Sigmoid colon (tissue), 7 donors: ENCODE measurements around the gene COASY. TPM values are rescaled to one million over a fixed set of nuclear protein-coding genes. Genes with fewer than 3 reads are reported as not detected.
"Not testable (repeated sequence)": the region's sequence is repeated elsewhere in the genome, so short reads cannot be mapped to it uniquely, and the experiment has no call there.

Experiments
- DNase-seq: peaks from one replicate; pipeline ENCODE4 v3.0.0-alpha.2; 2019
- H3K27ac ChIP-seq, 4 donors: fragments of 200-600 bp; sonication (generic); one replicate each; pipeline ENCODE4 v1.5.1; 2016 to 2019; ENCODE audit warnings: mild to moderate bottlenecking in 1 of 4
- H3K27me3 ChIP-seq, 3 donors: fragments of 200-600 bp; sonication (generic); one replicate each; pipeline ENCODE4 v1.5.1; 2019; ENCODE audit warnings: mild to moderate bottlenecking in 1 of 3
- H3K36me3 ChIP-seq, 4 donors: fragments of 200-600 bp; sonication (generic); one replicate each; pipeline ENCODE4 v1.5.1; 2016 to 2019
- H3K4me1 ChIP-seq, 4 donors: fragments of 200-600 bp; sonication (generic); one replicate each; pipeline ENCODE4 v1.5.1; 2017 to 2019
- H3K4me3 ChIP-seq, 4 donors: fragments of 200-600 bp; sonication (generic); one replicate each; pipeline ENCODE4 v1.5.1; 2017 to 2019; ENCODE audit warnings: mild to moderate bottlenecking in 2 of 4, moderate library complexity in 1 of 4
- H3K9me3 ChIP-seq, 4 donors: fragments of 200-600 bp in 3 of 4; sonication (generic) in 3 of 4; one replicate each; pipeline versions ENCODE4 v1.5.1 to v1.6.1; 2013 to 2019
- EP300 ChIP-seq, 4 donors: sonication (generic); formaldehyde crosslinking; IDR thresholded peaks; one replicate each; pipeline ENCODE4 v1.6.1; 2017; ENCODE audit warnings: antibody characterized with exemption in 4 of 4
- POLR2A ChIP-seq, 2 donors: fragments of 450-650 bp; IDR thresholded peaks; one replicate each; pipeline ENCODE4 v1.6.1; 2016; ENCODE audit warnings: antibody characterized with exemption in 2 of 2, mild to moderate bottlenecking in 2 of 2, moderate library complexity in 2 of 2
- POLR2AphosphoS5 ChIP-seq, 4 donors: sonication (generic); formaldehyde crosslinking; IDR thresholded peaks; one replicate each; pipeline ENCODE4 v1.6.1; 2017; ENCODE audit warnings: antibody characterized with exemption in 4 of 4
- WGBS, 2 donors: extraction: QIAGEN DNeasy Blood & Tissue Kit; methylation state at CpG; one replicate each; pipeline ENCODE4 v1.1.7; 2013; 5-methylcytosine and 5-hydroxymethylcytosine counted together
- intact Hi-C: fragments of 100-400 bp; cut with DNase I; formaldehyde crosslinking; loops from one replicate; pipeline ENCODE4 v1.15.1; 2023
- polyA plus RNA-seq, 3 donors: library from polyadenylated mRNA; stranded (reverse); fragments of 200-250 nt; gene quantifications; one replicate each; pipeline ENCODE4 v1.2.3, GENCODE V29; 2013
- total RNA-seq, 4 donors: library from RNA; depleted of rRNA; stranded (reverse); fragments of >200 nt; gene quantifications; one replicate each; pipeline ENCODE4 v1.1.0, GENCODE V29; 2016
- TF ChIP-seq, protein P1 (sequence below), 4 experiments: fragments of 450-650 bp in 3 of 4; fragments of 200-600 bp in 1 of 4; IDR thresholded peaks; one replicate each; pipeline ENCODE4 v1.5.1; 2016 to 2019; ENCODE audit warnings: antibody characterized with exemption in 4 of 4, mild to moderate bottlenecking in 3 of 4, moderate library complexity in 2 of 4
- donor health status: healthy with polysubstance abuse.
- donor health status: Bipolar disorder and iron deficiency.
- donor health status: healthy.

Gene COASY
- total and polyA plus RNA-seq, 7 donors: 14.3 to 98.9 (median 17.5) TPM

GRCh38 chr17:42609182-42609813 lies 47.4 kb downstream of the COASY start, which contains the start of the genes RETREG3 and TUBG1:
Gene RETREG3 (minus strand): TSS chr17:42609374. CDS start chr17:42609324, 50 bp downstream.
Gene TUBG1 (plus strand): TSS chr17:42609683. CDS start chr17:42609738, 55 bp downstream.
- H3K36me3 ChIP-seq: peaks cover 0 to 27% (median 16%) of the 10 kb centered on the region in 4 donors
- 0% methylated on average over 66 of the region's 66 CpGs for WGBS, 2 donors
- peak; percentile 81 to 95 (median 92) for TF ChIP-seq POLR2AphosphoS5 (IDR thresholded peaks at IDR 0.05)
- TF ChIP-seq, protein P1, sequence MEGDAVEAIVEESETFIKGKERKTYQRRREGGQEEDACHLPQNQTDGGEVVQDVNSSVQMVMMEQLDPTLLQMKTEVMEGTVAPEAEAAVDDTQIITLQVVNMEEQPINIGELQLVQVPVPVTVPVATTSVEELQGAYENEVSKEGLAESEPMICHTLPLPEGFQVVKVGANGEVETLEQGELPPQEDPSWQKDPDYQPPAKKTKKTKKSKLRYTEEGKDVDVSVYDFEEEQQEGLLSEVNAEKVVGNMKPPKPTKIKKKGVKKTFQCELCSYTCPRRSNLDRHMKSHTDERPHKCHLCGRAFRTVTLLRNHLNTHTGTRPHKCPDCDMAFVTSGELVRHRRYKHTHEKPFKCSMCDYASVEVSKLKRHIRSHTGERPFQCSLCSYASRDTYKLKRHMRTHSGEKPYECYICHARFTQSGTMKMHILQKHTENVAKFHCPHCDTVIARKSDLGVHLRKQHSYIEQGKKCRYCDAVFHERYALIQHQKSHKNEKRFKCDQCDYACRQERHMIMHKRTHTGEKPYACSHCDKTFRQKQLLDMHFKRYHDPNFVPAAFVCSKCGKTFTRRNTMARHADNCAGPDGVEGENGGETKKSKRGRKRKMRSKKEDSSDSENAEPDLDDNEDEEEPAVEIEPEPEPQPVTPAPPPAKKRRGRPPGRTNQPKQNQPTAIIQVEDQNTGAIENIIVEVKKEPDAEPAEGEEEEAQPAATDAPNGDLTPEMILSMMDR (IDR thresholded peaks at IDR 0.05): peak in 3 of 4 experiments; percentile 29 to 52 (median 34)
- no peak for TF ChIP-seq EP300 (IDR thresholded peaks at IDR 0.05)
- peak; percentile 63 to 85 for TF ChIP-seq POLR2A (IDR thresholded peaks at IDR 0.05)
- no peaks in the 10 kb centered on the region for H3K9me3 ChIP-seq
- no peaks in the 10 kb centered on the region for H3K27me3 ChIP-seq
- peak within 1 kb of the TSS; percentile 91 to 97 (median 94) for H3K27ac ChIP-seq
- peaks cover 0 to 42% (median 37%) of the 10 kb centered on the region in 4 donors for H3K4me1 ChIP-seq
- DNase-seq: peak; percentile 99
- H3K4me3 ChIP-seq: peak within 1 kb of the TSS; percentile 82 to 97 (median 87)
- intact Hi-C loops: loop anchor here (1.0 kb wide), 2 partner anchors 44 to 71 kb away; no protein-coding TSS in a partner anchor

DNA sequence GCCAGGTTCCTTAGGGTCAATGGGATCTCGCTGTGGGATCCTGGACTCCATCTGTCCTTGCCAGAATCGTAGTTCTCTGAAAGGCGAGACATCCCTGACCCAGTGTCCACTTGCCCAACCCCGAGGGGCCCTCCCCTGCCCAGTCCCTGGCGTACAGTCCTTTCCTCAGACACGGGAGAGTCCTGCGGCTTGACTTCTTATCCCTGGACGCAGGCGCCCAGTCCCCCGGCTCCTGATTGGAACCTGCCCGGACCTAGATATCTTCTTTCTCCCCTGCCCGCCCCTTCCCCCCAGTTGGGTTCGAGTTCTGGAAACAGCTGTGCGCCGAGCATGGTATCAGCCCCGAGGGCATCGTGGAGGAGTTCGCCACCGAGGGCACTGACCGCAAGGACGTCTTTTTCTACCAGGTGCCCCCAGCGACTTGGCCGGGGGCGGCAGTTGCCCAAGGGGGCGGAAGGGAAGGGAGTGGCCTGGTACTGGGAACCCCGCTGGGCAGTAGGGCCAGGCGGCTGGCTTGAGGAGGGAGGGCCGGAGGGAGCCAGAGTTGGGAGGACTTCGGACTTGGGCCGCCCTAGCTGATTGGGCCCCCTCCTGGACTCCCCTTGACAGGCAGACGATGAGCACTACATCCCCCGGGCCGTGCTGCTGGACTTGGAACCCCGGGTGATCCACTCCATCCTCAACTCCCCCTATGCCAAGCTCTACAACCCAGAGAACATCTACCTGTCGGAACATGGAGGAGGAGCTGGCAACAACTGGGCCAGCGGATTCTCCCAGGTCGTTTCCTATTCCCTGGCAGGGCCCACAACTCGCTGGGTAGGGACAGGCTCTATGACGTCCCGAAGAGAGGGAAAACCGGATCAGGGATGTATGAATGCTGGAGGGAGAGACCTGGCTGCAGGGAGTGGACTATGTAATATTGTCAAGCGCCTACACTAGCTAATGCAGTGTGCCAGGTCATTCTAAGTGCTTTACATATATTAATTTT lies 48.2 kb downstream of the COASY start:
- H3K4me1 ChIP-seq: peaks cover 0 to 39% (median 33%) of the 10 kb centered on the region in 4 donors
- intact Hi-C loops: loop anchor here (1.0 kb wide), 2 partner anchors 43 to 70 kb away; no protein-coding TSS in a partner anchor
- not testable (repeated sequence) for H3K9me3 ChIP-seq, H3K27me3 ChIP-seq, DNase-seq
- peaks cover 6 to 35% (median 22%) of the 10 kb centered on the region in 4 donors for H3K36me3 ChIP-seq
- H3K27ac ChIP-seq: peak overlapping the region; percentile 91 to 97 (median 94)
- WGBS, 2 donors: 11 to 19% methylated on average over 35 to 36 of the region's 42 CpGs
- peak overlapping the region; percentile 82 to 97 (median 87) for H3K4me3 ChIP-seq

GRCh38 chr17:42612013-42612412 lies 50.1 kb downstream of the COASY start:
- WGBS, 2 donors: 97 to 98% methylated on average over 4 of the region's 4 CpGs
- peaks cover 6 to 47% (median 29%) of the 10 kb centered on the region in 4 donors for H3K36me3 ChIP-seq
- intact Hi-C loops: no loop called here
- no peaks in the 10 kb centered on the region for H3K27me3 ChIP-seq
- H3K9me3 ChIP-seq: no peaks in the 10 kb centered on the region
- no peak overlapping the region for H3K27ac ChIP-seq
- H3K4me3 ChIP-seq: no peak overlapping the region
- TF ChIP-seq POLR2AphosphoS5 (IDR thresholded peaks at IDR 0.05) (no peak), EP300 (IDR thresholded peaks at IDR 0.05) (no peak), POLR2A (IDR thresholded peaks at IDR 0.05) (no peak)
- TF ChIP-seq, protein P1 (IDR thresholded peaks at IDR 0.05): no peak
- H3K4me1 ChIP-seq: peaks cover 0 to 29% (median 19%) of the 10 kb centered on the region in 4 donors
- DNase-seq: no peak

DNA sequence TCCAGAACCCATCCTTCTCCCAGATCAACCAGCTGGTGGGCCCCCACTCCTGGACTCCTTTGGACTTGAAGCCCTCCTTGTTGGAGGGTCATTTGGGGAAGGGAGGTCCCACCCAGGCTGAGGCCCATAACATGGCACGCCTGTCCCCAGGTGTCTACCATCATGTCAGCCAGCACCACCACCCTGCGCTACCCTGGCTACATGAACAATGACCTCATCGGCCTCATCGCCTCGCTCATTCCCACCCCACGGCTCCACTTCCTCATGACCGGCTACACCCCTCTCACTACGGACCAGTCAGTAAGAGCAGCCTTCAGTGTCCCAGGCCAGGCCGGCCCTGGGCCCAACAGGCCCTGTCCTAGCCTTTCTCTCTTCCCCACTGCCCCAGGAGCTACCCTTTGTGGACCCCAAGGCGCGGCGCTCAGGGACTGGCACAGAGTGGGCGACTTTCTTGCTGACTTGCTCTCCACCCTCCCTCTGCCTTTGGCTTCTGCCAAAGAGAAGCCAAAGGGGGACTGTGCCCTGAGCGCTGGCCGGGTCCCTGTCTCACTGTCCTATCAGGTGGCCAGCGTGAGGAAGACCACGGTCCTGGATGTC lies 51.8 kb downstream of the COASY start:
- WGBS, 2 donors: 96% methylated on average over 17 of the region's 17 CpGs
- no peak for DNase-seq
- H3K36me3 ChIP-seq: peaks cover 6 to 47% (median 29%) of the 10 kb centered on the region in 4 donors
- no peaks in the 10 kb centered on the region for H3K27me3 ChIP-seq
- no peaks in the 10 kb centered on the region for H3K9me3 ChIP-seq
- no peak overlapping the region for H3K4me3 ChIP-seq
- H3K27ac ChIP-seq: no peak overlapping the region
- TF ChIP-seq, protein P1 (IDR thresholded peaks at IDR 0.05): no peak
- TF ChIP-seq EP300 (IDR thresholded peaks at IDR 0.05) (no peak), POLR2A (IDR thresholded peaks at IDR 0.05) (no peak), POLR2AphosphoS5 (IDR thresholded peaks at IDR 0.05) (no peak)
- peaks cover 0 to 24% (median 17%) of the 10 kb centered on the region in 4 donors for H3K4me1 ChIP-seq
- intact Hi-C loops: no loop called here

Other genes with a start within 250 kb of the COASY start
- 100 to 1,000 TPM in 3 of 4 donors, 10 to 100 TPM in 1; 87.4 to 230 (median 129) TPM for gene STAT3, start 173.7 kb upstream of the COASY start, total RNA-seq
- gene STAT3, start 173.7 kb upstream of the COASY start, polyA plus RNA-seq: 100 to 1,000 TPM in 1 of 3 donors, 10 to 100 TPM in 2; 43.8 to 135 (median 55.7) TPM
- gene CAVIN1, start 138.9 kb upstream of the COASY start, total RNA-seq: 100 to 1,000 TPM; 231 to 519 (median 409) TPM
- gene CAVIN1, start 138.9 kb upstream of the COASY start, polyA plus RNA-seq: 10 to 100 TPM; 11.8 to 88.9 (median 50.1) TPM
- 10 to 100 TPM; 36.0 to 96.1 (median 51.2) TPM for gene ATP6V0A1, start 103.3 kb upstream of the COASY start, total RNA-seq
- 10 to 100 TPM; 11.6 to 53.1 (median 16.2) TPM for gene ATP6V0A1, start 103.3 kb upstream of the COASY start, polyA plus RNA-seq
- gene NAGLU, start 25.9 kb upstream of the COASY start, total RNA-seq: 10 to 100 TPM; 35.2 to 52.6 (median 45.0) TPM
- gene NAGLU, start 25.9 kb upstream of the COASY start, polyA plus RNA-seq: 10 to 100 TPM in 2 of 3 donors, 1 to 10 TPM in 1; 9.7 to 33.2 (median 12.6) TPM
- gene HSD17B1, start 9.2 kb upstream of the COASY start, total RNA-seq: 1 to 10 TPM in 2 of 4 donors, under 1 TPM in 2; 0.16 to 5.3 (median 0.86) TPM
- gene HSD17B1, start 9.2 kb upstream of the COASY start, polyA plus RNA-seq: 1 to 10 TPM; 1.2 to 1.7 (median 1.4) TPM
- gene MLX, start 5.0 kb downstream of the COASY start, total RNA-seq: 10 to 100 TPM; 24.7 to 50.5 (median 30.8) TPM
- 100 to 1,000 TPM in 1 of 3 donors, 10 to 100 TPM in 2; 77.1 to 129 (median 97.9) TPM for gene MLX, start 5.0 kb downstream of the COASY start, polyA plus RNA-seq
- gene PSMC3IP, start 15.6 kb downstream of the COASY start, total RNA-seq: 10 to 100 TPM in 1 of 4 donors, 1 to 10 TPM in 3; 4.6 to 10.3 (median 5.7) TPM
- gene PSMC3IP, start 15.6 kb downstream of the COASY start, polyA plus RNA-seq: 1 to 10 TPM; 2.3 to 5.8 (median 2.4) TPM
- gene RETREG3, start 47.2 kb downstream of the COASY start, total RNA-seq: 10 to 100 TPM; 47.1 to 82.0 (median 53.7) TPM
- 10 to 100 TPM in 1 of 3 donors, 1 to 10 TPM in 2; 7.2 to 28.4 (median 7.4) TPM for gene RETREG3, start 47.2 kb downstream of the COASY start, polyA plus RNA-seq
- 10 to 100 TPM; 22.1 to 35.0 (median 23.9) TPM for gene TUBG1, start 47.5 kb downstream of the COASY start, total RNA-seq
- 10 to 100 TPM; 16.2 to 39.2 (median 30.3) TPM for gene TUBG1, start 47.5 kb downstream of the COASY start, polyA plus RNA-seq
- gene TUBG2, start 97.1 kb downstream of the COASY start, total RNA-seq: 10 to 100 TPM; 28.0 to 57.3 (median 33.6) TPM
- 1 to 10 TPM; 1.2 to 6.6 (median 4.2) TPM for gene TUBG2, start 97.1 kb downstream of the COASY start, polyA plus RNA-seq
- gene PLEKHH3, start 114.8 kb downstream of the COASY start, total RNA-seq: 10 to 100 TPM; 12.3 to 25.2 (median 20.1) TPM
- gene PLEKHH3, start 114.8 kb downstream of the COASY start, polyA plus RNA-seq: 10 to 100 TPM in 1 of 3 donors, 1 to 10 TPM in 2; 4.4 to 14.7 (median 9.6) TPM
- 1 to 10 TPM; 2.3 to 9.2 (median 3.5) TPM for gene CCR10, start 119.7 kb downstream of the COASY start, total RNA-seq
- gene CCR10, start 119.7 kb downstream of the COASY start, polyA plus RNA-seq: 1 to 10 TPM in 1 of 3 donors, not detected in 2; 1.2 TPM
- gene CNTNAP1, start 120.4 kb downstream of the COASY start, total RNA-seq: 10 to 100 TPM in 3 of 4 donors, 1 to 10 TPM in 1; 7.4 to 46.8 (median 14.9) TPM
- 1 to 10 TPM in 1 of 3 donors, under 1 TPM in 2; under 0.01 to 7.7 (median 0.23) TPM for gene CNTNAP1, start 120.4 kb downstream of the COASY start, polyA plus RNA-seq
- 10 to 100 TPM; 41.5 to 68.1 (median 42.3) TPM for gene EZH1, start 182.9 kb downstream of the COASY start, total RNA-seq
- 10 to 100 TPM in 1 of 3 donors, 1 to 10 TPM in 2; 5.3 to 24.1 (median 6.6) TPM for gene EZH1, start 182.9 kb downstream of the COASY start, polyA plus RNA-seq
- 10 to 100 TPM; 11.2 to 26.6 (median 18.4) TPM for gene RAMP2, start 199.1 kb downstream of the COASY start, total RNA-seq
- gene RAMP2, start 199.1 kb downstream of the COASY start, polyA plus RNA-seq: 10 to 100 TPM in 2 of 3 donors, 1 to 10 TPM in 1; 2.3 to 21.0 (median 16.7) TPM
- gene VPS25, start 211.3 kb downstream of the COASY start, total RNA-seq: 10 to 100 TPM; 27.1 to 40.3 (median 37.3) TPM
- 100 to 1,000 TPM; 103 to 135 (median 105) TPM for gene VPS25, start 211.3 kb downstream of the COASY start, polyA plus RNA-seq
- under 1 TPM in 1 of 4 donors, not detected in 3; 0.28 TPM for gene WNK4, start 218.5 kb downstream of the COASY start, total RNA-seq
- 10 to 100 TPM; 13.2 to 14.4 (median 14.0) TPM for gene WNK4, start 218.5 kb downstream of the COASY start, polyA plus RNA-seq
- 100 to 1,000 TPM in 1 of 4 donors, 10 to 100 TPM in 3; 73.4 to 100 (median 98.2) TPM for gene COA3, start 236.6 kb downstream of the COASY start, total RNA-seq
- 100 to 1,000 TPM; 282 to 382 (median 295) TPM for gene COA3, start 236.6 kb downstream of the COASY start, polyA plus RNA-seq
- under 1 TPM in 1 of 4 donors, not detected in 3; 0.33 TPM for gene CNTD1, start 236.7 kb downstream of the COASY start, total RNA-seq
- 1 to 10 TPM in 2 of 3 donors, under 1 TPM in 1; 0.42 to 7.2 (median 4.2) TPM for gene CNTD1, start 236.7 kb downstream of the COASY start, polyA plus RNA-seq